Activated naive CD4-positive, alpha-beta T cell treated with Interleukin-2 at 50 U/mL for 16 hours (primary cell): ENCODE measurements around the gene PRICKLE2.
"Not testable (repeated sequence)": the region's sequence is repeated elsewhere in the genome, so short reads cannot be mapped to it uniquely, and the experiment has no call there.

ENCODE experiments used
- DNase-seq: peaks from one replicate; pipeline ENCODE4 v3.0.0-alpha.2; 2020

Gene PRICKLE2

GRCh38 chr3:64093825-64094712, 131.2 kb downstream of the PRICKLE2 start:
- DNase-seq = no peak

DNA sequence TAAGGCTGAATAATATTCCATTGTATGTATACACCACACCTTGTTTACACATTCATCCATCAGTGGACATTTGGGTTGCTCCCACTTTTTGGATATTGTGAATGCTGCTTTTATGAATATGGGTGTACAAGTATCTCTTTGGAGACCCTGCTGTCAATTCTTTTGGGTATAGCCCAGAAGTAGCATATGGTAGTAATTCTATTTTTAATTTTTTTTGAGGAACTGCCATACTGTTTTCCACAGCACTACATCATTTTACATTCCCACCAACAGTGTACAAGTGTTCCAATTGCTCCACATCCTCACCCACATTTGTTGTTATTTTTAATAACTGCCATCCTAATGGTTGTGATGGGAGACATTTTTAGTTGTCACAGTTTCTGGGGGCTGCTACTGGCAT, 132.1 kb downstream of the PRICKLE2 start:
- DNase-seq = no peak

- no peak for DNase-seq
These were observed 133.8 kb downstream of the PRICKLE2 start for GRCh38 chr3:64091501-64091900.

GRCh38 chr3:64089386-64089785, 135.9 kb downstream of the PRICKLE2 start:
- not testable (repeated sequence) for DNase-seq

- no peak for DNase-seq
These were observed 136.7 kb downstream of the PRICKLE2 start for GRCh38 chr3:64088408-64089205.

DNA sequence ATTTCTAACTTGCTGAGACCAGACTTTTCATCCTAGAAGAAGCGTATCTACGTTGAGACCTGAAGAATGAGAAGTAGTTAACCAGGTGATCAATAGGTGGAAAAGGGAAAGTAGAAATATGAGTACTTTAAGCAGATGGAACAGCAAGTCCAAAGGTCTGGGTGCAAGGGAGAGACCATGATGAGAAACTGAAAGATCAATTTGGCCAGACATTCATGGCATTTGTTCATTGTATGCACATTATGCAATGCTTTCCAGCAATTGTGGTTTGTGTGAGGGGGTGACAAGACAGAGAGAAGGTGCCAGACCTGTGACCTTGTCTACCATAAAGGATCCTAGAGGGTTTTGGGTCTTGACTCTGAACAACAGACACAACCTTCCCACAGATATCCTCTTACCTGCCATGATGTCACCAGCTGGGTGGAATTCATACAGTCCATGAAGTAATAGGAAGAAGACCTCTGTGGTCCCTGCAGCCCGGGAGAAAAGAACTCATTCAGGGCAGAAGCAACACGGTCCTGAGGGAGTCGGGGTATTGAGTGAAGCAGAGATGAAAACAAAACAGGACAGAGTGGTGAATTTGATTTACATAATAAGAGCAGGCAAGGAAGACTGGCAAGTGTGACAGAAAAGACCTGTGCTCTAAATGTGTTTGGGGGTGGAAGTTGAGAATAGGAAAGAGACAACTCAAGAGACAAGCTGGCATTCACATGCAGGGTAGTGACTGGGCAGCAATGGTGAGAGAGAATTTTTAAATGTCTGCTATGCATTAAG, 138.6 kb downstream of the PRICKLE2 start:
- no peak for DNase-seq

DNA sequence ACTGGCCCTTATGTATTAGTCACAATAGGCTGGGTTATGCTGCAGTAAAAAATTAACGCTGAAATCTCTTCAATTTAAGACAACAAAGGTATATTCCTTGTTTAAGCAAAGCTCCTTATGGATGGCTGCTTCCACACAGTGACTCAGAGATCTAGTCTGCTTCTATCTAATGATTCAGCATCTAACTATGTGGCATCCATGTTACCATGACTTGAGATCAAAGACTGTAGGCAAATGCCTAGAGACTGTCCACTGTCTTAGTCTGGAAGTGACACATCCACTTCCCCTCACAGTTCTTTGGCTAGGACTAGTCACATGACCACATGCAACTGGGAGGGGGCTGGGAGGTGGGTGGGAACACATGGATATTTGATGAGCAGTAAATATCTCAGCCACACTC, 140.6 kb downstream of the PRICKLE2 start:
- no peak for DNase-seq

- DNase-seq = no peak
These were observed 141.7 kb downstream of the PRICKLE2 start for GRCh38 chr3:64083575-64083974.

GRCh38 chr3:64082961-64083541, 142.2 kb downstream of the PRICKLE2 start:
- no peak for DNase-seq

- DNase-seq = no peak
These were observed 142.9 kb downstream of the PRICKLE2 start for GRCh38 chr3:64082411-64082810.

- no peak for DNase-seq
These were observed 144.0 kb downstream of the PRICKLE2 start for GRCh38 chr3:64081235-64081630.

DNA sequence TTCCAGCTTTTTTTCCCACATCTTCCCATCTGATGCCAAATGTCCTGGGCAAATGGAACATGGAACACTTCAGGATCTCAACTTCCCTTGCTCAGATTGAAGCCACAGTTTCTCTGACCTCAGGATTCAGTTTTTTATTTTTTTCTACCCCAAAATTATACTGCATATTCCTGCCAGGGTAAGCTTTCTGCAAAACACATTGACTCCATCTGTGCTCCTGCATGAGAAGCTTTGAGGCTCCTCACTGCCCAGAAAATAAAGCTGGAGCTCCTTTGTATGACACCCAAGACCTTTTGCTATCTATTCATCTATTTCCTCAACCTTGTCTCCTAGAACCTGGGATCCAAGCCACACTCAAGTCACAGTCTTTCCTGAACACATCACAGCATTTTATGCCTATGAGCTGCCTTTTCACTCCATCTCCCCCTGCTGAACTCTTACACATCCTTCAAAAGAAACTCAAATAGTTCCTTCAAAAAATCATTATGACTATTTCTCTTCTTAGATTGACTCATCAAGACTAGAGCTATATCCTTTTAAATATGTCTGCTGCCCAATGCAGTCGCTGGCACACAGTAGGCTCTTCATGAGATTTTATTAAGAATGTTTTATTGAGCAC, 144.5 kb downstream of the PRICKLE2 start:
- DNase-seq = no peak

- DNase-seq = no peak
These were observed 145.7 kb downstream of the PRICKLE2 start for GRCh38 chr3:64079369-64080150.

GRCh38 chr3:64078966-64079365, 146.3 kb downstream of the PRICKLE2 start:
- no peak for DNase-seq

- DNase-seq = no peak
These were observed 150.2 kb downstream of the PRICKLE2 start for GRCh38 chr3:64074895-64075679.

- DNase-seq = no peak
These were observed 151.2 kb downstream of the PRICKLE2 start for GRCh38 chr3:64074060-64074459.

- no peak for DNase-seq
These were observed 152.0 kb downstream of the PRICKLE2 start for GRCh38 chr3:64073158-64073761.

GRCh38 chr3:64072126-64072525, 153.1 kb downstream of the PRICKLE2 start:
- DNase-seq = no peak

GRCh38 chr3:64070704-64071103, 154.6 kb downstream of the PRICKLE2 start:
- no peak for DNase-seq
